Measurements from ENCODE around the gene PIGR. TPM values are rescaled to one million over a fixed set of nuclear protein-coding genes. Genes with fewer than 3 reads are reported as not detected.

Gene PIGR
- total RNA-seq (1 to 10 TPM in 3 of 7 donors, under 1 TPM in 3, not detected in 1; 0.10 to 5.3 (median 1.2) TPM), polyA plus RNA-seq (under 1 TPM; 0.04 to 0.07 TPM)
- long read RNA-seq, donor 1: 0 reads
- long read RNA-seq, donor 2: 0 reads
- long read RNA-seq, donor 3: 0 reads

GRCh38 chr1:206946261-206946660, at the start of gene PIGR:
Gene PIGR, minus strand, starts transcription at chr1:206946466. Its CDS starts 5,935 bp downstream, at chr1:206940531.
- Histone ChIP-seq H3K27me3 (no peaks in the 10 kb centered on the region), H3K27ac (no peak within 1 kb of the TSS), H3K36me3 (no peaks in the 10 kb centered on the region), H3K4me3 (no peak within 1 kb of the TSS), H3K9me3 (no peaks in the 10 kb centered on the region), H3K4me1 (ENCODE audit: insufficient read depth) (no peaks in the 10 kb centered on the region)
- intact Hi-C loops (cut with DNase I): no loop called here
- 25 to 49% (median 37%) methylated on average over 7 of the region's 7 CpGs for WGBS, 3 donors
- no peak for TF ChIP-seq POLR2A (IDR thresholded peaks at IDR 0.05)
- TF ChIP-seq EP300 (IDR thresholded peaks at IDR 0.05): no peak
- TF ChIP-seq, protein P1, sequence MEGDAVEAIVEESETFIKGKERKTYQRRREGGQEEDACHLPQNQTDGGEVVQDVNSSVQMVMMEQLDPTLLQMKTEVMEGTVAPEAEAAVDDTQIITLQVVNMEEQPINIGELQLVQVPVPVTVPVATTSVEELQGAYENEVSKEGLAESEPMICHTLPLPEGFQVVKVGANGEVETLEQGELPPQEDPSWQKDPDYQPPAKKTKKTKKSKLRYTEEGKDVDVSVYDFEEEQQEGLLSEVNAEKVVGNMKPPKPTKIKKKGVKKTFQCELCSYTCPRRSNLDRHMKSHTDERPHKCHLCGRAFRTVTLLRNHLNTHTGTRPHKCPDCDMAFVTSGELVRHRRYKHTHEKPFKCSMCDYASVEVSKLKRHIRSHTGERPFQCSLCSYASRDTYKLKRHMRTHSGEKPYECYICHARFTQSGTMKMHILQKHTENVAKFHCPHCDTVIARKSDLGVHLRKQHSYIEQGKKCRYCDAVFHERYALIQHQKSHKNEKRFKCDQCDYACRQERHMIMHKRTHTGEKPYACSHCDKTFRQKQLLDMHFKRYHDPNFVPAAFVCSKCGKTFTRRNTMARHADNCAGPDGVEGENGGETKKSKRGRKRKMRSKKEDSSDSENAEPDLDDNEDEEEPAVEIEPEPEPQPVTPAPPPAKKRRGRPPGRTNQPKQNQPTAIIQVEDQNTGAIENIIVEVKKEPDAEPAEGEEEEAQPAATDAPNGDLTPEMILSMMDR (IDR thresholded peaks at IDR 0.05): no peak
- no peak for DNase-seq

- no peak overlapping the region for H3K27ac ChIP-seq
- no peaks in the 10 kb centered on the region for H3K36me3 ChIP-seq
- H3K9me3 ChIP-seq: no peaks in the 10 kb centered on the region
- no peak for DNase-seq
- TF ChIP-seq EP300 (IDR thresholded peaks at IDR 0.05) (no peak), POLR2A (IDR thresholded peaks at IDR 0.05) (no peak)
- TF ChIP-seq, protein P1 (IDR thresholded peaks at IDR 0.05): no peak
- intact Hi-C loops (cut with DNase I): no loop called here
- H3K4me3 ChIP-seq: no peak overlapping the region
- no peaks in the 10 kb centered on the region for H3K4me1 ChIP-seq (ENCODE audit: insufficient read depth)
- H3K27me3 ChIP-seq: no peaks in the 10 kb centered on the region
These were observed 46.5 kb upstream of the PIGR start for GRCh38 chr1:206992790-206993189.

- no peaks in the 10 kb centered on the region for H3K9me3 ChIP-seq
- no peaks in the 10 kb centered on the region for H3K27me3 ChIP-seq
- H3K36me3 ChIP-seq: no peaks in the 10 kb centered on the region
- H3K27ac ChIP-seq: no peak overlapping the region
- TF ChIP-seq POLR2A (IDR thresholded peaks at IDR 0.05) (no peak), EP300 (IDR thresholded peaks at IDR 0.05) (no peak)
- TF ChIP-seq, protein P1 (IDR thresholded peaks at IDR 0.05): no peak
- H3K4me3 ChIP-seq: no peak overlapping the region
- no peaks in the 10 kb centered on the region for H3K4me1 ChIP-seq (ENCODE audit: insufficient read depth)
- intact Hi-C loops (cut with DNase I): loop anchor here in 1 of 4 donors (10.0 kb wide), 1 partner anchor 393 kb away; no protein-coding TSS in a partner anchor
- WGBS, 3 donors: 91 to 100% (median 100%) methylated on average over 1 of the region's 1 CpG
- no peak for DNase-seq
These were observed 41.6 kb upstream of the PIGR start for GRCh38 chr1:206987873-206988272.

GRCh38 chr1:206986885-206987284, 40.6 kb upstream of the PIGR start:
- H3K27ac ChIP-seq: no peak overlapping the region
- H3K4me1 ChIP-seq (ENCODE audit: insufficient read depth): no peaks in the 10 kb centered on the region
- H3K9me3 ChIP-seq: no peaks in the 10 kb centered on the region
- 42 to 50% (median 48%) methylated on average over 3 of the region's 3 CpGs for WGBS, 3 donors
- intact Hi-C loops (cut with DNase I): loop anchor here in 1 of 4 donors (10.0 kb wide), 1 partner anchor 392 kb away; no protein-coding TSS in a partner anchor
- TF ChIP-seq, protein P1 (IDR thresholded peaks at IDR 0.05): no peak
- TF ChIP-seq POLR2A (IDR thresholded peaks at IDR 0.05) (no peak), EP300 (IDR thresholded peaks at IDR 0.05) (no peak)
- no peak overlapping the region for H3K4me3 ChIP-seq
- H3K36me3 ChIP-seq: no peaks in the 10 kb centered on the region
- no peaks in the 10 kb centered on the region for H3K27me3 ChIP-seq
- no peak for DNase-seq

Data from ovary (tissue), 10 donors.